Tibial artery (tissue), 4 donors: ENCODE results near the gene REC114.
A peak's percentile ranks its signal among the peaks of the same experiment; 100 is the strongest.

Experiments
- DNase-seq, 2 donors: peaks; one replicate each; pipeline ENCODE4 v3.0.0-alpha.2; 2019
- H3K27ac ChIP-seq, 2 donors: fragments of 200-600 bp; sonication (generic) in 1 of 2; 1 replicate in 1 of 2; 2 replicates in 1 of 2; pipeline ENCODE4 v1.5.1; 2018 to 2019; ENCODE audit warnings: mild to moderate bottlenecking in 1 of 2
- H3K27me3 ChIP-seq, 2 donors: fragments of 200-600 bp; sonication (generic) in 1 of 2; one replicate each; pipeline versions ENCODE4 v1.5.1 to v1.6.0; 2016 to 2019
- H3K36me3 ChIP-seq, 3 donors: fragments of 200-600 bp; sonication (generic) in 2 of 3; one replicate each; pipeline ENCODE4 v1.5.1; 2016 to 2019; ENCODE audit warnings: mild to moderate bottlenecking in 2 of 3
- H3K4me1 ChIP-seq, 4 donors: fragments of 200-600 bp; sonication (generic) in 2 of 4; 1 replicate in 3 of 4; 2 replicates in 1 of 4; pipeline ENCODE4 v1.5.1; 2016 to 2019
- H3K4me3 ChIP-seq, 2 donors: fragments of 200-600 bp; sonication (generic) in 1 of 2; 1 replicate in 1 of 2; 2 replicates in 1 of 2; pipeline ENCODE4 v1.5.1; 2018 to 2019; ENCODE audit warnings: mild to moderate bottlenecking in 2 of 2
- H3K9me3 ChIP-seq, 3 donors: fragments of 200-600 bp; sonication (generic) in 1 of 3; one replicate each; pipeline ENCODE4 v1.5.1; 2016 to 2019
- intact Hi-C: fragments of 100-400 bp; cut with DNase I; formaldehyde crosslinking; loops from one replicate; pipeline ENCODE4 v1.15.0; 2023; ENCODE audit warnings: low total_unique reads
- TF ChIP-seq, protein P1 (sequence below), 2 experiments: fragments of 200-600 bp in 1 of 2; fragments of 450-650 bp in 1 of 2; IDR thresholded peaks; one replicate each; pipeline ENCODE4 v1.5.1; 2017 to 2019; ENCODE audit warnings: antibody characterized with exemption in 2 of 2, mild to moderate bottlenecking in 1 of 2, moderate library complexity in 1 of 2

REC114 gene

GRCh38 chr15:73594109-73594508, 151.1 kb downstream of the REC114 start:
- TF ChIP-seq, protein P1, sequence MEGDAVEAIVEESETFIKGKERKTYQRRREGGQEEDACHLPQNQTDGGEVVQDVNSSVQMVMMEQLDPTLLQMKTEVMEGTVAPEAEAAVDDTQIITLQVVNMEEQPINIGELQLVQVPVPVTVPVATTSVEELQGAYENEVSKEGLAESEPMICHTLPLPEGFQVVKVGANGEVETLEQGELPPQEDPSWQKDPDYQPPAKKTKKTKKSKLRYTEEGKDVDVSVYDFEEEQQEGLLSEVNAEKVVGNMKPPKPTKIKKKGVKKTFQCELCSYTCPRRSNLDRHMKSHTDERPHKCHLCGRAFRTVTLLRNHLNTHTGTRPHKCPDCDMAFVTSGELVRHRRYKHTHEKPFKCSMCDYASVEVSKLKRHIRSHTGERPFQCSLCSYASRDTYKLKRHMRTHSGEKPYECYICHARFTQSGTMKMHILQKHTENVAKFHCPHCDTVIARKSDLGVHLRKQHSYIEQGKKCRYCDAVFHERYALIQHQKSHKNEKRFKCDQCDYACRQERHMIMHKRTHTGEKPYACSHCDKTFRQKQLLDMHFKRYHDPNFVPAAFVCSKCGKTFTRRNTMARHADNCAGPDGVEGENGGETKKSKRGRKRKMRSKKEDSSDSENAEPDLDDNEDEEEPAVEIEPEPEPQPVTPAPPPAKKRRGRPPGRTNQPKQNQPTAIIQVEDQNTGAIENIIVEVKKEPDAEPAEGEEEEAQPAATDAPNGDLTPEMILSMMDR (IDR thresholded peaks at IDR 0.05): no peak

GRCh38 chr15:73596174-73596573, 153.2 kb downstream of the REC114 start:
- H3K9me3 ChIP-seq: no peaks in the 10 kb centered on the region
- TF ChIP-seq, protein P1 (IDR thresholded peaks at IDR 0.05): no peak
- intact Hi-C loops: no loop called here
- DNase-seq: no peak
- peaks cover 0 to 8% (median 0%) of the 10 kb centered on the region in 3 donors for H3K36me3 ChIP-seq
- no peak overlapping the region for H3K4me3 ChIP-seq
- H3K27ac ChIP-seq: peak overlapping the region; percentile 46 to 49
- H3K27me3 ChIP-seq: no peaks in the 10 kb centered on the region
- H3K4me1 ChIP-seq: peaks cover 0 to 90% (median 72%) of the 10 kb centered on the region in 4 donors

More at GRCh38 chr15:73594109-73594508, 151.1 kb downstream of the REC114 start:
- peaks cover 4 to 25% (median 19%) of the 10 kb centered on the region in 3 donors for H3K36me3 ChIP-seq
- H3K4me1 ChIP-seq: peaks cover 0 to 69% (median 57%) of the 10 kb centered on the region in 4 donors
- H3K27ac ChIP-seq: no peak overlapping the region
- no peaks in the 10 kb centered on the region for H3K27me3 ChIP-seq
- intact Hi-C loops: no loop called here
- H3K9me3 ChIP-seq: no peaks in the 10 kb centered on the region
- no peak overlapping the region for H3K4me3 ChIP-seq
- DNase-seq: no peak

GRCh38 chr15:73597036-73597638, 154.2 kb downstream of the REC114 start:
- H3K4me3 ChIP-seq: no peak overlapping the region
- no peaks in the 10 kb centered on the region for H3K9me3 ChIP-seq
- TF ChIP-seq, protein P1 (IDR thresholded peaks at IDR 0.05): no peak
- intact Hi-C loops: no loop called here
- no peaks in the 10 kb centered on the region for H3K36me3 ChIP-seq
- no peaks in the 10 kb centered on the region for H3K27me3 ChIP-seq
- peaks cover 0 to 99% (median 82%) of the 10 kb centered on the region in 4 donors for H3K4me1 ChIP-seq
- DNase-seq: no peak
- H3K27ac ChIP-seq: peak overlapping the region; percentile 46 to 49

DNA sequence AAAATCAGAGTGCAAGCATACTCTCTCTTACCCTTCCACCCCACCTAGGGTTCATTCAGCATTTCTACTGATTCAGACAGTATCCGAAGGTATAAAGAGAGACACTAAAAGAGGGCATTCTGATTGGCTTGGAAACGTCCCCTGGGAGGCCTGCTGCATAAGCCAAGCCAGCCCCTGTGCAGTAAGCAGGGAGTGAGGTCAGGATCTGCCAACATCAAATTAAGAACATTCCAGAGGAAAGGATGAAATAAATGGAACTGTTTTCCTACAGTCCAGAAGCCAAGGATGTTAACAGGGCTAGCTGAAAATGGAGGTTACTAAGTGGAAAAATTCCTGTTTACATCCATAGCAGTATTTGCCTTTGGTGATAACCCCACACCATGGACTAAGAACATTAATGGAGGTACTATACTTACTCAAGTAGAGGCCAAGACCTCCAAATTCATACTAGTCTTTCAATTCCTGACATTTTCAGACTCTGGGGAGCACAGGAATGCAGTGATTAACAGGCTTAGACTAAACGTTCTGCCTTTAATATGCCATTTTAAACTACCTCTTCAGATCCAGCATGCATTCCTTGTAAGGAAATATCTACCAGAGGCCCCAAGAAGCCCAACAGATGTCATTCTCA, 155.7 kb downstream of the REC114 start:
- intact Hi-C loops: no loop called here
- H3K27me3 ChIP-seq: no peaks in the 10 kb centered on the region
- DNase-seq: no peak
- no peak overlapping the region for H3K4me3 ChIP-seq
- no peaks in the 10 kb centered on the region for H3K36me3 ChIP-seq
- no peaks in the 10 kb centered on the region for H3K9me3 ChIP-seq
- TF ChIP-seq, protein P1 (IDR thresholded peaks at IDR 0.05): no peak
- H3K4me1 ChIP-seq: peaks cover 0 to 100% (median 87%) of the 10 kb centered on the region in 4 donors
- peak overlapping the region; percentile 46 to 49 for H3K27ac ChIP-seq

DNA sequence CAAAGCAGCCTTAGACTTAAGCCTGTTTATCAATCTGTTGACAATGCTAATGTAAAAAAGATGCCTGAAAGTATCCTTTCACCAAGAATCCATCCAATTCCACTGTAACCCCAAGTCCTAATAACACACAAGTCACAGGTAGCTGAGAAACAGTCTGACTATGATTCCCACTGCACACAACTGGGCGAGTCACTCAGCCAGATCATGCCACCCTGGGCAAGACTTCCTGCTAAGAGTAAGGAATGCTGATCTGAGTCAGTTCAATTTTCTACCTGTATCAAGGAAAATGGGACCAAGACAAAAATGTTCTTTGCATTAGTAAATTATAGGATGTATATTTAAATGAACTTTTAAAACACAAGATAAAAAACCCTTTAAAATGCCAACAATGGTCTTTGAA, 157.0 kb downstream of the REC114 start:
- peaks cover 0 to 100% (median 83%) of the 10 kb centered on the region in 4 donors for H3K4me1 ChIP-seq
- TF ChIP-seq, protein P1 (IDR thresholded peaks at IDR 0.05): no peak
- DNase-seq: no peak
- peak overlapping the region in 1 of 2 donors; percentile 3 for H3K27ac ChIP-seq
- no peaks in the 10 kb centered on the region for H3K36me3 ChIP-seq
- H3K27me3 ChIP-seq: no peaks in the 10 kb centered on the region
- no peaks in the 10 kb centered on the region for H3K9me3 ChIP-seq
- H3K4me3 ChIP-seq: no peak overlapping the region
- intact Hi-C loops: no loop called here
